Posterior vena cava (tissue), 2 donors: Measurements from ENCODE around the gene SRGAP2C. TPM values are rescaled to one million over a fixed set of nuclear protein-coding genes. Genes with fewer than 3 reads are reported as not detected.
"Not testable (repeated sequence)": the region's sequence is repeated elsewhere in the genome, so short reads cannot be mapped to it uniquely, and the experiment has no call there.

Experiments
- DNase-seq: peaks from one replicate; pipeline ENCODE4 v3.0.0-alpha.2; 2020; ENCODE audit warnings: low spot score
- intact Hi-C, 2 donors: fragments of 100-400 bp; cut with DNase I; formaldehyde crosslinking; loops; one replicate each; pipeline versions ENCODE4 v1.14.1 to v1.14.2; 2022 to 2023
- total RNA-seq, 2 donors: library from RNA; stranded (reverse); fragmentation: NEBNext Ultra II Directional; extraction: Animal tissue kit (Norgen Biotek cat#: 25700); gene quantifications; one replicate each; pipeline ENCODE4 v1.2.1, GENCODE V29; 2021
- donor health status: DM: yes; HTN: yes; CAD: no.
- donor health status: DM: yes; HTN: yes; CAD: no.

SRGAP2C gene
- total RNA-seq, 2 donors from 2014 or later: 28.3 to 29.3 TPM

DNA sequence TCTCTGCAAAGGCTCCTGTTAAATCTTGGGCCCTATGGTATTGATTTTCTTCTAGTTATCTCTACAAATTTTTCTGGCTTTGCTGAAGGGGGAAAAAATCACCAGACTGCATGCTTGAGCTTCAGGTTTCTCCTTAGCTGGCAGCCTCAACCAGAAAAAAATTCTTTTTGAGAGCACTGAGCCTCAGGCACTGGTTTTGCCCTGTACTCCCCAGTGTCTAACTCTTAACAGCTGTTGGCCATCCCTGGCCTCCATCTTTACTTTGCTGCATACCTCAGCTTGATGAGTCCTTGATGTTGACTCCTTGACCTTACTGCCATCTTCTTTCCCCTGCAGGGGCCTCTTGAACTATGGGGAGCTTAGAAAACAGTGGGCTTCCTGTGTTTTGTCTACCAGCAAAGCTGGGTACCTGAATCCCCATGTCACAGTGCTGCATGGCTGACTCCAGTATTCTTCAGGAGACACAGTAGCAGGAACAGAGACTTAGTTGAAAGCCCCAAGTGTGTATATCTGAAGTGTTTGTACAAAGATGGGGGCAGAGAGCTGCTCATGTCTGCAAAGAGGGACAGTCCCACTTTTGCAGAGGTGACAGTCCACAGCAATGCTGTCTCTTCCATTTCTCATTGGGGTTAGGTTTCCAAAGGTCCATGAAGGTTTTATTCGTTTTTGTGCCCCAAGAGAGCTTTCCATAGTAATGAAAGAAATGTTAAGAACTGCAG is 31.1 kb downstream of the SRGAP2C start:
- intact Hi-C loops, DNase-seq: not testable (repeated sequence)

DNA sequence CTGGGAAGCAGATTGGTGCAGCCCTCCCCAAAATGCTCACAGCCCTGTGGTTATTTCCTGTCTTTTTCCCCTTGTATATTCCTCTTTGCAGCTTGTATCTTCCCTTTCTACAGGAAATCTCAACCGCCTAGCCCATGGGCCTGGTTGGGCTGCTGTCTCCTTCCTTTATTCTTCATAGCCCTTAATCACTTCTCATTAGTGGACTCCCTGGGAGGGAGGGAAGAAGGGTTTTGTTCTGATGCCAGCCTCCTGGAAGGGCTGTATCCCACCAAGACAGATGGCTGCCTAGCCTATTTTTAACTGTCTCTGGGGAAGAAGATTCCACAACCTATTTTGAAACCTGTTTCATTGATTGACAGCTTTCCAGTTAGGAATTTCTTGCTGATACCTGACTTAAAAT is 31.9 kb downstream of the SRGAP2C start:
- intact Hi-C loops, DNase-seq: not testable (repeated sequence)

DNA sequence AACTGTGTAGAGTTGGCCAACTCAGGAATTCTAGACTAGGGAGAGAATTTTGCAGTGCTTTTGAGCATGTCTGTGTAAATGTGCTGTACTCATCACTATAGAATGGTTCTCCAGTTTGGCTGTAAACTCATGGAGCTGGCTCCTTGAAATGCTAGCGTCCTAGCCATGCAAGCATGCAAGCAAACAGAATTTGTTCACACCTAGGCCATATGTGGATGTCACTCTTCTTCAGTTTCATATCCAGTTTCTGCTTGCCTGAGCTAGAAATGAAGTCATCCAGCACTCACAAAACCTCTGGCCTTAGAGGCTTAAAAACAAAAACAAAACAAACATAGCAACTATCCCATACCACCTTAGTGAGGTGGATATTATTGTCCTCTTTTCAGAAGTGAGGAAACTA is 37.0 kb downstream of the SRGAP2C start:
- DNase-seq, intact Hi-C loops: not testable (repeated sequence)

DNA sequence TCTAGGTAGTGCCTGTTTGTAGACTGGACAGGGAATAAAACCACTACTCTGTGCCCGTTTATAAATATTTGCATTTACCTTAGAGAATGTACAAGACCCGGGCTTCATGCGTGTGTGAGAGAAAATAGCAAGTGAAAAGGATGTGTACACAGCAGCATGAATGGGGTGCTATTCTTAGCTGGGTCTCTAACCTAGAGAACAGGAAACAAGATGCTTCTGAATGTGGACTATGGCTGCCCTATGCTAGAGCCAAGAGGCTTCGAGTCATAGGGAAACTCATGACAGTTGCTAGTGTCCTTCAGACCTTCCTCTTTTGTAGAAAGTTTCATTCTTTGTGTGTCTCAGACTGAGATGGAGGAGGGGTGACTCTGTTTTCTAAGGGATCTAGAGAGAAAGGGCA is 39.9 kb downstream of the SRGAP2C start:
- DNase-seq, intact Hi-C loops: not testable (repeated sequence)

DNA sequence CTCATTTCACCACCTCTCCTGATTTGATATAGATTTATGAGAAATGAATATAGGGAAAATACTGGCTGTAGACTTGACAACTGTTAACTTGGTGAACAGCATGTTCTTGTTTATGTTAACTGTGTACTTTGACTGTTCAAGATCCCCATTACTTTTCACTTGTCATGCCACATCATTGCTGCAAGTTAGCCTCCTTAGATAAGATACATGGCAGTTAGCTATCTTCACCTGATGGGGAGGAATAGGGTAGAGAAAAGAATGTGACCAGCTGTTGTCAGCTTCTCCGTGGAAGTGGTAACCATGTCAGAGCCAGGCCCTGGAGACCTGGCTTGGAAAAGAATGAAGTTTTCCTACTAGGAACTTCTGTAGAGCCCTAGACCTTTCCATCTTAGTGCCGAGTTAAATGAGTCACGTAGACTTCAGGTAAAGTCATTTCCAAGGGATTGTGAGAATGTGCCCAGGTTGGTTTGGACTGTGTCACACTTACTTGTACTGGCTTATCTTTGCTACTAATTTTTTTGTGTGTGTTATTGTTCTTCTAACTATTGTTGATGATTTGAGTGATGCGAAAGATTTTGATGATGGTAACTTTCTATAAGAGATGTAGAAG is 41.6 kb downstream of the SRGAP2C start:
- intact Hi-C loops, DNase-seq: not testable (repeated sequence)

DNA sequence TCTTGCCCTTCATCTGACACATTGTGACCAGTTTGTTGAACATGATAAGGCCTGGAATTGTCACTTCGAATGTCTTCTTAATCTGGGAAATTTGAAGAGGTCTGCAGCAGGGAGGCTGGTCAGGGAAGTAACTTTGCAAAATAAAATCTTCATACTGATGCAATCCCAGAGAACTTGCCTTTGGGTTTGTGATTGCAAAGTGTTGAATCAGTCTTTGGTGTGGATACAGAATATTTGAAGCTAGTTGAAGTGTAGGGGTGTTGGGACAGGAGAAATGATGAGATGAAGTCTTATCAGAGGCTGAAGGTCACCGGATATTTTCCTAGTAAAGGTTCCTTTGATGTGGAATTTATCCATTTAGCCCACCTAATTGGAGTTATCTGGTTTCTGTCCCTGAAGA is 42.1 kb downstream of the SRGAP2C start:
- intact Hi-C loops, DNase-seq: not testable (repeated sequence)

DNA sequence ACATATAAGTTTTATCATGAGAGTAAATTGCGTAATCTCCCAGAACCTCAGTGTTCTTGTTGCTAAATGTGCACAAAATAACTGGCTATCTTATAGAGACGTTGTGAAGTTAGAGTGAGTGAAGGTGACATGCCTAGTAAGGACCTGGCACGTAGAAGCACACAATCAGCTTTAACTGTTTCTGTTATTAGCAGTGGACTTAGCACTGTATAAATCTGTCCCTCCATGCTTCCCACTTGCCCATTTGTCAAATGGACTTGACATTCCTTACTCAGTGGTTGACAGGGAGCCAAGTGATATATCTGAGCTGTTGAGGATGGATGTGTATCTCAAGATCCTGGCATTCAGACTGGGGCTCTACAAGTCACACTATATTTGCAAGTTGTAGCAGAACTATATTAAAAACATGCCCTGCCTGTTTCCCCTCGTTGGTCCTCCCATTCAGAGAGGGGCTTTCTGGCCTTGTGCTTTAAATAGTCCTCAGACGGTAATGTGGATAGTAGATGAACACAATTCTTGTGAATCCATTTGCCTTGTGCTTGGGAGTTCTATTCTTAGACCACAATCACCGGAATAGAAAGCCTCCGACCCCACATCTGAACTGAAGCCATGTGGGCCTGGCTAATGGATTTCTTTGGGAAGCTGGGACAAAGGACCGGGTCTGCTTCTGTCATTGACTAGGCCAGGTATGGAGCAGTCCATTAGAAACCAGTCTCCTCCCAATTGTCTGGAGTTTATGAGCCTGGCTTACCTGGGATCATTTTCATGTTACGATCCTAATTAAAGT is 43.0 kb downstream of the SRGAP2C start:
- intact Hi-C loops, DNase-seq: not testable (repeated sequence)

DNA sequence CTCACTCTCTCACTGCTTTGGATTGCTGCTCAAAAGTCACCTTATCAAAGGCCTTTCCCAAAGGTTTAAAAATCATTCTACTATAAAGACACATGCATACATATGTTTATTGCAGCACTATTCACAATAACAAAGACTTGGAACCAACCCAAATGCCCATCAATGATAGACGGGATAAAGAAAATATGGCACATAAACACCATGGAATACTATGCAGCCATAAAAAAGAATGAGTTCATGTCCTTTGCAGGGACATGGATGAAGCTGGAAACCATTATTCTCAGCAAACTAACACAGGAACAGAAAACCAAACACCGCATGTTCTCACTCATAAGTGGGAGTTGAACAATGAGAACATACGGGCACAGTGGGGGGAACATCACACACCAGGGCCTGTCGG is 45.9 kb downstream of the SRGAP2C start:
- DNase-seq: not testable (repeated sequence)

DNA sequence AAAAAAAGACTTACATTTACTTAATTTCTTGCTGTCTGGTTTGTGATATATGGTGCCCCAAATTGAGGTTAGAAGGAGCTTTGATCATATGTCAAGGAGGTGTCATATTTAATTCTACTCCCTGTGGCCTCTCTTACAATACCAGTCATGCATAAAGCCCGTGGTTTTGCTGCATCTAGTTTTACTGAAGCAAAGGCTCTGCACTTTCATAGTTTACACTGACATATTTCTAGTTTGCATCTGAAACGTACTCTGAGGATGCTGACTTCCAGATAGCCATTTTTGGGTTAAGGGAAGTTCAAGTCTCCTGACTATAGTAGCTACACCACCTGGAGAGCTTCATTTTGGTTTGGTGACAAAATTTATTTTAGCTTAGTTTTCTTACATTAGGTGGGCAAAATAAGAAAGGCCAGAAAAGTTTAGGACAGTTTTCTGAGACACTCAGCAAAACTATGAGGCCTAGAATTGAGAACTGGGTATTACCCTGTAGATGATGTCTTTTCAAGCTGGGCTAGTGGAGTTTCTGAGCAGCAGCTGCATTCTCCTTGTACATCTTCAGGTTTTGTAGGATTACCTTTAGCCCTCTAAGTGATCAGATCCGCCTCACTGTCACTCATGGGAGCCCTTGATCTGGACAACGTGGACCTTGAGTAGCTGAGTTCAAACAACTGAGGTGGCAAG is 47.8 kb downstream of the SRGAP2C start:
- intact Hi-C loops, DNase-seq: not testable (repeated sequence)

More for the DNA sequence above, 45.9 kb downstream of the SRGAP2C start:
- intact Hi-C loops: not testable (repeated sequence)

DNA sequence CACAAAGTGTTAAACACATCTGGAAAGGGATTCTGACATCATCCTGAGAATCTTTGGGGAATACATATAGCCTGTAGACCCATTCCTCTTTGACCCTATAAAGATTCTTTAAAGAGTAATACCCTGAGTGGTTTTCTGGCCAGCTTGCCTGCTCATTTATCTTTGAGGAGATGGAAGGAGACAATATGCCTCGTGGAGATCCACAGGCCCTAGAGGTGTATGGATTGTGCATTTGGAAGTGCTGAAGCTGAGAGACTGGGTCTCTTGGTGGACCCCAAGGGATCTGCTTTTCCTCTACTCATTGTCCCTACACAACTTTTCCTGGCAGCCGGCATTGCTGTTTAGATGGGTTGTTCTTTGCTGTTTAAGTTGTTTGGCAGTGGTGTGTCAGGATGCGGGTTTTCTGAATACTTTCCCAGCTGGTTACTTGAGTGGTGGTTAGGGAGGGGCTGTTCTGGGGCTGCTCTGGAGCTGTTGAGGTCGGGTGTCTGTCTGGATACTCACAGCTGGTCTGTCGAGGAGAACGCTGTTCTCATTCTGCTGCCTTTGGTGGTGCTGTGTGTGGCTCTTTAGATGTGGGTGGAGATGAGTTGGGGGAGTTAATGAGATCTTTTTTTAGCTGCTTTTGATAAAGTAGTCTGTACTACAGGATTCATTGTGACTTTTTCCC is 49.5 kb downstream of the SRGAP2C start:
- DNase-seq, intact Hi-C loops: not testable (repeated sequence)

DNA sequence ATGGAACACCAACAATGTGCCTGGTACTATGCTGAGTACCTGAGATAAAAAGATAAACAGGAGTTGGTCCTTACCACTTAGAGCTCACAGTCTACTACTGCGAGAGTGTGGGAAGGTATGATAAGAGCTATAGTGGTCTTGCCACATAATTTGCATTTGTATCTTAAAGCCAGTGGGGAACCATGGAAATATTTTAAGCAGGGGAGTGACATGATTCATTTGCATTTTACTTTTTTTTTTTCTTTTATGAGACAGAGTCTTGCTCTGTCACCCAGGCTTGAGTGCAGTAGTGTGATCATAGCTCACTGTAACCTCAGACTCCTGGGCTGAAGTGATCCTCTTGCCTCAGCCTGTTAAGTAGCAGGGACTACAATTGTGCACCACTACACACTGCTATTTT is 53.6 kb downstream of the SRGAP2C start:
- intact Hi-C loops, DNase-seq: not testable (repeated sequence)

DNA sequence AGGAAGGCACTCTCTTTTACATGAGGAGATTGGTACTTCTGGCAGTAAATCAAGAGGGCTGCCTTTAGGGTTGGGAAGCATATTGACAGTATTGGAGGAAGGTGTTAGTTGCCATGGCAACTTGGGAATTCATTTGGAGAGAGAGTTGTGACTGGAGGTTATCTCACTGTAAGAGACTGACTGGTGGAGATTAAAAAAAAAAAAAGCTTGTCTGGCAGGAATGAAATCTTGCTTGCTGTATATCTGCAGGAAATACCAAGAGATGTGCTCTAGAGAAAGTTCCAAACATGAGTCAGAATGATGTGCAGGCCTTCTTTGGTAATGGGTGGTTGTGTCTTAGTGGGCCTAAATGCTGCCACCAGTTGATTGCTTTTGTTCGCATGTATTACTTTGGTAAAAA is 59.1 kb downstream of the SRGAP2C start:
- DNase-seq, intact Hi-C loops: not testable (repeated sequence)

DNA sequence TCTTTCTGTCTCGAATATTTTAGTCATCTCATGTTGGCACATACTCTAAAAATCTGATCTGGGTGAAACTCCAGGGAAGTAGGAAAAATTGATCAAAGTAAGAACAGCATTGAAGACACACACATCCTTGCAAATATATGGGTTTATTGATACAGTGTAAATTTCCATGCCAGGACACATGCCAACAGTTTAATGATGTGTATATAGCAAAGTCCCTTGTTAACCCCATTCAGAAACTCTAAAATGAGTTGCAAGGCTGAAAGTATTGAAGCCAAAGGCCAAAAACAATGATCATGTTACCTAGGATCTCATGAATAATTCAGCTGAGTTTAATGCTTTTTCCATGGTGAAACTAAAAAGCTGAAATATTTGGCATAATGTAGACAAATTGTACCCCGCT is 61.6 kb downstream of the SRGAP2C start:
- DNase-seq, intact Hi-C loops: not testable (repeated sequence)

DNA sequence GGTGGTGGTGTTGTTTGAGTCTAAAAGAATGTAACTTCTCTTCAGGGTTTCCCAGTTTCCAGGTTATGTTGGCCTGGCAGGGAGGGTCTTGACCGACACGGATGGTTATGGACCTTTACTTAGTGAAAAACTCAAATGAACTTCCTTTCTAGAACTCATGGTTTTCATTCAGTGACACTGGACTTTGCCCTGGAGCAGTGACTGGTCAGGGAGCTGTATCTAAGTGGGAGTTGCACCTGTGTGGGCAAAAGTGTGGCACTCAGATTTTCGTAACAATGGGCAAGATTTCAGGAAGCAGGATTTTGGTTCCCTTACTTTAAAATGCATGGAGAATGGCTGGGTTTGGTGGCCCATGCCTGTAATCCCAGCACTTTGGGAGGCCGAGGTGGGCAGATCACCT is 67.9 kb downstream of the SRGAP2C start:
- intact Hi-C loops, DNase-seq: not testable (repeated sequence)

DNA sequence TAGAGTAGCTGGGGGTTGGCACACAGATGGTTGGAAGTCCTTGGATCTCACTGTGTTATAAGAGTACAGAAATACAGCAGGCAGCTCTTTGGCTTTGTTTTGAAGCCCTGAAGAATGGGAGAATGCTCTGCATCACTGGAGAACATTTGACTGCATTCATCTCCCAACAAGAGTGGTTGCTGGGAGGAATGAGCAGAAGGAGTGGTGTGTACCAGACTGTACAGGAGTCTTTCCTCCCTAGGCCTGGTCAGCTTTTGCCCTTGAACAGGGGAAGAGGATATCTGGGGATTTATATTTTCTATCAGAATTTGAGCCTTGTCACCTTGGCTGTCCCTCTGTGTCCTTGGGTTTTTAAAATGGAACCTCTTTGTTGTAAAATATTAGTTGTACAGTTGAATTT is 69.8 kb downstream of the SRGAP2C start:
- DNase-seq, intact Hi-C loops: not testable (repeated sequence)

DNA sequence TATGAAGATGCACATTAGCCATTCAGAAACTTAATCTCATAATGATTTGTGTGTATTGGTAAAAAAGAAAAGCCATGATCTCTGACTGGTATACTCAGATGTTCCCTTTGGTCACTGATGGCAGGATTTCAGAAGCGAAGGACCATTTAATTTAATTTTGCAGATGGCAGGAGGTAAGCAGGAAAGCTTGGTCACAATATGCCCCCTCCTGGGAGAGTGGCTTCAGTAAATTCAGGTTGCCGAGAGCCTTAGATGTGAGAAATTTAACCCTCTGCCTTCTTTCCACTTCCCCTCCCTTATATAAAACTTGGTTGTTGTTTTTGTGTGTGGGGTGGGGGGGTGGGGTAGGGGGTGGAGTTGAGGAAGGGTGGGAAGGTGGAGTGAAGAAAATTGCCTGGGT is 72.9 kb downstream of the SRGAP2C start:
- DNase-seq, intact Hi-C loops: not testable (repeated sequence)

DNA sequence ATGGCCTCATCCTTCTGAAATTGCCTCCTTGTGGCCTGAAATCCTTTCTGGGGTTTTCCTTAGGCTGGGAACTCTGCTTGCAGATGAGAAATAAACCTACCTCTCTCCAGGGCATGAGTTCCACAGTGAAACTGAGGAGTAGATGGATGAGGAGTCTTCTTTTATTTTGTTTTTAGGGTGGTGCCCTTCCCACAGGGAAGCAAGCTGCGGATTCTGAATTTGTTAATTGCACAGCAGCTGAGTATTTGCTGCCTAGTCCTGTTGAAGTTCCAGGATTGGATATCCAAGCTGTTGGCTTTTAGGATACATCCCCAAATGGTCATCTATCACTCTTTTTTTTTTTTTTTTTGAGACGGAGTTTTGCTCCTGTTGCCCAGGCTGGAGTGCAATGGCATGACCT is 73.4 kb downstream of the SRGAP2C start:
- DNase-seq, intact Hi-C loops: not testable (repeated sequence)

DNA sequence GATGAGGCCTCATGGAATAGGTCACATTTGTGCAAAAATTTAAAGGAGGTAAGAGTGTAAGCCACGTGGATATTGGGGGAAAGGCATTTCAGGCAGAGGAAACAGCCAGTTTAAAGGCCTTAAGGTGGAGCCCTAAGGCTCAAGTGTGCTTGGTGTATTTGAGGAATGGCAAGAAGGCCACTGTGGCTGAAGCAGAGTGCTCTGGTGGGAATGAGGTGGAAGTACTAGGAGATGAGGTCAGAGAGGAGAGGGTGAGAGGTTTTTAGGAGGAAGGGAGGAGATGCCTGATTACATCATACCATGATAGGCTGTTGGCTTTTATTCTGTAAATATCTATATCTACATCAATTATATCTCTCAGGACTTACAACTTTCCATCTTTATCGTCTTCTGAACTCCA is 75.4 kb downstream of the SRGAP2C start:
- intact Hi-C loops, DNase-seq: not testable (repeated sequence)

DNA sequence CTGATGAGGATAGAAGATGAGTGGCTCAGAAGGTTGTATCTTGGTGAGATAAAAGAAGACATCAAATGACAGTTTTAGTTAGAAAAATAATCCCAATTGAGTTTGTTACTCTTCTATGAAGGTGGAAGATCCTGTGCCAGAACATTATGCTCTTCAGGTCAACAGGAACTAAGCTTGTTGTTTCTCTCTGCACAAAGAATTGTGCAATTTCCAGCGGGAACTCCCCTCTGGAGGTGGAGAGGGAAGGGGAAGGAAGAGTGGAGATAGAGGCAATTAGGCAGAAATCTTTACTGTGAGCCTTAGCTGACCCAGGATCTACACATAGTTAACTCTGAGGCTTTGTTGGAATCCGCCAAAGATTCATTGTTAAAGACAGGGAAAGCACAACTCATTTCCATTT is 77.4 kb downstream of the SRGAP2C start:
- DNase-seq, intact Hi-C loops: not testable (repeated sequence)
